ENCODE data around the gene ADGRD1.

The ADGRD1 gene

GRCh38 chr12:131027876-131028586 is 74.3 kb downstream of the ADGRD1 start:
- no peak for DNase-seq

DNA sequence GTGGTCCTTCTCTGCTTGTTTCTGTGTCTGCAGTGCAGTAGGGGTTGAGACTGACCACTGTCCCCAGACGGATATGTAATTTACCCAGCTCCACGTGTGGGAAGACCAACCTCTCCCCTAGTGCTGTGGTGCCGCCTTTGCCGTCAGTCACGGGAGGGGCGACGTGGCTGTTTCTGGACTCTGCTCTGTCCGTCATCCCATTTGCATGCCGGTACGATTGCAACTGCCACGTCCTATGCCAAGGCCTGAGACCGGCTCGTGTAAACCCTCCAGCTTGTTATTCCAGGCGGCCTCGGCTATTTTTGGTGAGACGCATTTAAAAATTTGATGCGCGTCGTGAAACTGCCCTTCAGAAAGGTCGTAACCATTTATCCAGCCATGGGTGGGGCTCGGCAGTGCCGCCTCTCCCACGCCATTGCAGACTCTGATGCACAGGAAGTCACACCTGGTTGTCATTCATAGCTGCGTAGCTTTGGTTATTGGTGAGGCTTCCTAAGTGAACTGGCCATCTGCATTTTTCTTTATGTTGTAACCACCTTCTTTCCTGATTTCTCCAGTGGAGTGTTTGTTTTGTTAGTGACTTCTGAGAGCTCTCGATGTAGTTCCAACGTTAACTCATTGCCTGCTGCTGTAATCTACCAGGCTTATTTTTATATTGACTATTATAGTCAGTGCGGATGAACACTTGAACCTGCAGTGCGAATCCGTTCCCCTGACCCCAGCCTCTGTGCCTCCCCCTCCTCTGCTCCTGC is 75.1 kb downstream of the ADGRD1 start:
- no peak for DNase-seq

- DNase-seq = no peak
Measured at GRCh38 chr12:131030472-131031328, 77.0 kb downstream of the ADGRD1 start.

GRCh38 chr12:131032082-131032750 is 78.5 kb downstream of the ADGRD1 start:
- DNase-seq = no peak

GRCh38 chr12:131033486-131033885 is 79.8 kb downstream of the ADGRD1 start:
- DNase-seq = no peak

DNA sequence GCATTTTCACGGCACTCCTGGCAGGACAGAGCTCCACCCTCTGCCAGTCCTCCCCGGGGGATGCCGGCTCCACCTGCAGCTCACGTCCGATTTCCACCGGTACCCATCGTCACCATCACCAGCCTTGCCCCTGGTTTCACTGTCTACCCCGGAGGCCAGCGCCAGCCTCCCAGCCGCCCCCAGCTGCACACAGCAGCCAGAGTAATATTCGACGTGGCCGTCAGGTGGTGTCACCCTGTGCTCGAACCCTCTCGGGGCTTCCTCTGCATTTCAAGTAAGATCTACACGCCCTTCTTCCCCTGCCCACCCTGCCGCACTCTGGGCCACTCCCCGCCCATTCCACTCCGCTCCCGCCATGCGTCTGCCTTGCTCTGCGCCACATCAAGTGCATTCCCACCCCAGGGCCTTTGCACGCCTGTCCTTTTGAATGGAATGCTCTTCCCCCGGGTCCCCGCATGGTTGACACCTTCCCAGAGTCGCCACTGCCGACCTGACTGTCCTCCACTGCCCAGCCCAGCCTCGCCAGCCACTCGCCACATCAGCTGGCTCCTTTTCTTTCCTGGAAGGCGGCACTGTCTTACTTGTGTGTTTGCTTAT is 80.3 kb downstream of the ADGRD1 start:
- no peak for DNase-seq

- DNase-seq = no peak
Measured at GRCh38 chr12:131034631-131035244, 81.0 kb downstream of the ADGRD1 start.

- no peak for DNase-seq
Measured at GRCh38 chr12:131035245-131035681, 81.6 kb downstream of the ADGRD1 start.

DNA sequence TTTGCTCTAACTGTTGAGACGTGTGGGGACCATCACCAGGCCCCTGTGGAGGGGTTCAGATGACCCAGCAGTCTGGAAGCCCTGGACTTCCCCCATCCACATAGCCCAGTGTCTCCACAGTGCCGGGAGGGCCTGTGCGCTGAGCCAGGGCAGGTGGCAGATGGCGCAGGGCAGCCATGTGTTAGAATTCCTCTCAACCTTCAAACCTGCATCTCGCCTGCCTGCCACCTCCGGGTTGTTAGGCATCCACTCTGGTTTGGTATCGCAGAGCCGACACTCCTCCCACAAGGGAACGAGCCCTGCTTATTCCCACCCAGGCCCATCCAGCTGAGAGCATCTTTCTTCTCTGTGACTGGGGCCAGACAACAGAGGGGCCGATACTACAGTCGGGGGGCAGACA is 84.5 kb downstream of the ADGRD1 start:
- no peak for DNase-seq

- no peak for DNase-seq
Measured at GRCh38 chr12:131038961-131039950, 85.5 kb downstream of the ADGRD1 start.

- DNase-seq = no peak
Measured at GRCh38 chr12:131040491-131040890, 86.8 kb downstream of the ADGRD1 start.

DNA sequence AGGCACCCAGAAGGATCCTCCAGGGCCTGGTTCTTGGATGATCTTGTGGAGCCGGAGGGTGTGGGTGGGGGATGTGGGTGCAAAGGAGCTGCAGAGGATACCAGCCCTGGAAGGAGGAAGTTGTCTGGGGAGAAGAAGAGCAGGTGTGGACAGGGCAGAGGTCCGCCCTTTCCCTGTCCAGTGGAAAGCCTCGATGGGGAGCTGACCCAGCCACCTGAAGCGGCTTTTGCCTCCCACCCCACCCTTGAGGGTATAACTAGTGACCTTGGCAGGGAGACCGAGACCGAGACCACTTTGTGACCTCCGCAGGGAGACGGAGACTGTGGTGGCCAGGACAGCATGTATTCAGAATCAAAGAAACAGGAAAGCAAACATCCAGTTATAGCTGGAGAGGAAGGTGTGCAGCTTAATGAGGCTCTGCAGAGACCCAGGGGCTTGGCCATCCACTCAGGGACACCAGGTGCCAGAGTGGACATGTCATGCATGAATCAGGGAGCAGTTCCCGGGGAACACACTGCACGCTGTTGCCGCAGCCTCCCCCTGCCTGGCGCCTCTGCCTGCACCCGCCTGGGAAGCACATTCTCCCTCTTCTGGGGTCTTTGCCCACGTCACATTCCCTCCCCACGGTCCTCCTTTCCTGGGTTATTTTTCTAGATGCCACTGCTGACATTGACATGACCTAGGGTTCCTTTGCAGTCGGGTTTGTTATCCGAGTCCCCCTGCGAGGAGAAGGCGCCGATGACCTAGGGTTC is 87.7 kb downstream of the ADGRD1 start:
- peak; percentile 45 for DNase-seq

- no peak for DNase-seq
Measured at GRCh38 chr12:131041968-131042833, 88.5 kb downstream of the ADGRD1 start.

DNA sequence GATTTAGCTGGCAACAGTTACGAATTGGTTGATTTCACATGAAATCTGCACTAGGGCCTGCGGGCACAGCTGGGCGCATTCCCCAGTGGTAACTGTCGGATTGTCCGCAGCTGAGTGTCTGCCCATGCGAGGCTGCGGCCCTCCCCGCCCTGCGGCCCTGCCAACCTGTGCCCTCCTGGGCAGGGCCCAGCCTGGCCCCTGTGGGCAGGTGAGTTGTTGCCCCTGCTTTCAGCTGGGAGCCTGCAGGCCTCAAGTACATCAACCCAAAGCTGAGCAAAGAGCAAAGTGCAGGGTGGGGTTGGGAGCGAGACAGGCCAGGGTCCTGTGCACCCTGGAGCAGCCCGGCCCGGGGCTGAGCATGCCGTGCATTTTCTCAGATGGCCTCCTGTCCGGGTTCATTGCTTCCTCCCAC is 89.1 kb downstream of the ADGRD1 start:
- no peak for DNase-seq

- DNase-seq = no peak
Measured at GRCh38 chr12:131043401-131043871, 89.7 kb downstream of the ADGRD1 start.

DNA sequence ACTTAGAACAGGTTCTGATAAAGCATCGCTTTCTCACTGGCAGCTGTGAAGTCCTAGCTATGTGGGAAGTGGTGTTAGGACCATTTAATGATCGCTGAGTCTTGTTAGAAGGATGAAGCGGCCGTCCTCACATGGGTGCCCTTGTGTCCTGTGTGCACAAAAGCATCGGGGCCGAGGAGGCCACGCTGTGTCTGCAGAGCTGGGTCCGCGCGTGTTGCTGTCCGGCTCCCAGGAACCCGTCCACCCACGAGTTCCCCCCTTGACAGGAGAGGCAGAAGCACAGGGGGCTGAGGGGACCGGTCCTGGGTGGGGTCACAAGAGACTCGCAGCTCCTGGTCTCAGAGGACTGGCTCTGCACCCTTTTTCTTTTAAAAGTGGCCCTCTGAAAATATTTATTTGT is 90.4 kb downstream of the ADGRD1 start:
- no peak for DNase-seq

DNA sequence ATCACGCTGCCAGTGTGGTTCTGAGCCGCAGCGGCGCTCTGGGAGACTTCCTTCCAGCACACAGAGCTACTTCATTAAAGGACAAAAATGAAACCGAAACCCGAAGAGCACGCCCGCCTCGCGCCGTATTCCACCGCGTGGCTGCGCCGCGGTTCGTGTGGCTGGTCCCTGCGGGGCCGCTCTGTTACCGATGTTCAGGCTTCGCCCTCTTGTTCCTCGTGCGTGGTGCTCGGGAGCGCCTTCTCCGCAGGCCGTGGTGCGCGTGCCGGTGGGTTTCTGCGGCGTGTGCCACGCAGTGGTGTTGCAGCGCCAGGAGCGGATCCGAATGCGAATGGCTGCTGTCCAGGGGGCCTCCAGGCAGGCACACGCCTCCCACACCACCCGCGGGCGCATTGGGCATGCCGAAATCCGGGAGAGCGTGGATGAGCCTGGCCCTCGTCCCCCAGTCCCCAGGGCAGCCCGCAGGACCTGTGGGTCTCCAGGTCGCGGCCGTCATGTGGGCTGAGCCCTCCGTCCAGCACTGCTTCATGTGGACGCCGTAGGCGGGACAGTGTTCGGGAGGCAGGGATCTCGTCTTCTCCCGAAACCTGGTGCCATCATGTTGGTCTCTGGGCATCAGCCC is 91.2 kb downstream of the ADGRD1 start:
- DNase-seq = no peak
